Fibroblast of pulmonary artery (primary cell): ENCODE data around the gene CDK5R1.
A peak's percentile ranks its signal among the peaks of the same experiment; 100 is the strongest.

Experiments
- DNase-seq: peaks from one replicate; pipeline ENCODE4 v3.0.0-alpha.2; 2010; ENCODE audit warnings: low read depth
- H3K4me3 ChIP-seq: replicated peaks from 2 replicates; pipeline ENCODE4 v1.5.1; 2011; ENCODE audit warnings: low read depth, mild to moderate bottlenecking, control low read depth, low read length, moderate library complexity
- TF ChIP-seq, protein P1 (sequence below): IDR thresholded peaks from 2 replicates; pipeline ENCODE4 v1.5.1; 2011; ENCODE audit warnings: mild to moderate bottlenecking, control low read depth, low read length, inconsistent platforms; ENCODE audit errors: missing control alignments

CDK5R1 gene

DNA sequence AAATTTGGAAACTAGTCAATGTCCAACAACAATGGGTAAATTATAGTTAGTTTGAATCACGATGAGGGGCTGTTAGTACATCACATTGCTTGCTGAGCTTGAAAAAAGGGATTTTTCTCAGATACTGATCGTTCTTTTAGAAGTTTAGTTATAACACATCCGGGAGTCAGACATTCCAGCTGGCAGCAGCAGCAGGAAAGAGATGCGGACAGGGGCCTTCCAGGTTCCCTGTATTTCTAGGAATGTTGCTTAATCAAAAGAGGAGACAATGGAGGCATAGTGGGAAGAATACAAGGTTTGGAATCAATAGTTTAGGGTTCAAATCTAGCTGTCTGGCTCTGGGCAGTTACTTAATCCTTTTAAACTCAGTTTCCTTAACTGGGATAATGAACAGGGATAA is 27.8 kb downstream of the CDK5R1 start:
- no peak for DNase-seq
- TF ChIP-seq, protein P1, sequence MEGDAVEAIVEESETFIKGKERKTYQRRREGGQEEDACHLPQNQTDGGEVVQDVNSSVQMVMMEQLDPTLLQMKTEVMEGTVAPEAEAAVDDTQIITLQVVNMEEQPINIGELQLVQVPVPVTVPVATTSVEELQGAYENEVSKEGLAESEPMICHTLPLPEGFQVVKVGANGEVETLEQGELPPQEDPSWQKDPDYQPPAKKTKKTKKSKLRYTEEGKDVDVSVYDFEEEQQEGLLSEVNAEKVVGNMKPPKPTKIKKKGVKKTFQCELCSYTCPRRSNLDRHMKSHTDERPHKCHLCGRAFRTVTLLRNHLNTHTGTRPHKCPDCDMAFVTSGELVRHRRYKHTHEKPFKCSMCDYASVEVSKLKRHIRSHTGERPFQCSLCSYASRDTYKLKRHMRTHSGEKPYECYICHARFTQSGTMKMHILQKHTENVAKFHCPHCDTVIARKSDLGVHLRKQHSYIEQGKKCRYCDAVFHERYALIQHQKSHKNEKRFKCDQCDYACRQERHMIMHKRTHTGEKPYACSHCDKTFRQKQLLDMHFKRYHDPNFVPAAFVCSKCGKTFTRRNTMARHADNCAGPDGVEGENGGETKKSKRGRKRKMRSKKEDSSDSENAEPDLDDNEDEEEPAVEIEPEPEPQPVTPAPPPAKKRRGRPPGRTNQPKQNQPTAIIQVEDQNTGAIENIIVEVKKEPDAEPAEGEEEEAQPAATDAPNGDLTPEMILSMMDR, result no peak
- H3K4me3 ChIP-seq, result no peak overlapping the region

- TF ChIP-seq, protein P1, result no peak
Measured at GRCh38 chr17:32515677-32516383, 29.0 kb downstream of the CDK5R1 start.

GRCh38 chr17:32516450-32516849 is 29.7 kb downstream of the CDK5R1 start:
- no peak for DNase-seq
- TF ChIP-seq, protein P1, result no peak
- no peak overlapping the region for H3K4me3 ChIP-seq

More at GRCh38 chr17:32515677-32516383, 29.0 kb downstream of the CDK5R1 start:
- no peak overlapping the region for H3K4me3 ChIP-seq
- DNase-seq, result no peak

DNA sequence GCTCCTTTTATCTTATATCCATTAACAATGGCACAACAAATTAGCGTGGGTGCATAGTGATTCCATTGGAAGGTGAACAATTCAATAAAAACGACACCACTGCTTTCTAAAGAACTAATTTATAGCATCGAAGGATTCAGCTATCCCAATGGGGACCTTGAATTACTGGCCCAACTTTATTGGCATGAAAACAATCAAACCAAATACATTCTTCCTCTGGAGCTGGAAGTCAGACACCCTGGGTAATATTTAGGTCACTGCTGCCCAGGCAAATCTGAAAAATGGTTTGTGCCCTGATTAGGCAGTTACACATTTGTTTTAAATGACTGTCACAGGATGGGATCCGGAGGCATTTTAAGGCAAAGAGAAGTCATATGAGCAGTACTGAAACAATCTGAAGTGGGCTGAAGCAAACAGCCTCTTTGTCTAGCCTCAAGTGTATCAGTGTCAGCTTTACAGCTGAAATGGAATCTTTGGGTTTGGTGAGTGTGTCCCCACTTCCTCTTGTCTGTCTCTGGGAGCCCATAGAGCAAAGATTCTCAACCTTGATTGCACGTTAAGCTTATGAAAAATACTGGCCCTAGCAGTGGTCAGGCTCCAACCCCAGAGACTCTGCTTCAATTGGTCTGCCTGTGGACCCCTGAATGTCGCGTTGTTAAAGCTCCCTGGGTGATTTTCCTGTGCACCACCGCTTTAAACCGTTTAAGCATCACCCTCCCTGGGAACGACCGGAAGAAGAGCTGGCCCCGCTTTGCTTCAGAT is 30.3 kb downstream of the CDK5R1 start:
- no peak overlapping the region for H3K4me3 ChIP-seq
- no peak for DNase-seq
- TF ChIP-seq, protein P1, result no peak

DNA sequence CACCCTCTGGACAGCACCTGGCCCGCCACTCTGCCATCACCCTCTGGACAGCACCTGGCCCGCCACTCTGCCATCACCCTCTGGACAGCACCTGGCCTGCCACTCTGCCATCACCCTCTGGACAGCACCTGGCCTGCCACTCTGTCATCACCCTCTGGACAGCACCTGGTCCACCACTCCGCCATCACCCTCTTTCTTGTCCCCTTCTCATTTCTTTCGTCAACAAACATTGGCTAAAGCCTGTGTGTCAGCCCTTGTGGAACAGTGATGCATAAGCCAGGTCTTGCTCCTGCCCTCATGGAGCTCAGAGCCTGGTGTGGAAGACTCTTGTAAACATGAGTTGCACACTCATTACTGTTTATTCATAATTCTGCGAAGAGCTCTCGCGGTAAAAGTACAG is 31.2 kb downstream of the CDK5R1 start:
- no peak for DNase-seq
- TF ChIP-seq, protein P1, result no peak
- H3K4me3 ChIP-seq, result no peak overlapping the region

GRCh38 chr17:32518646-32519227 is 31.9 kb downstream of the CDK5R1 start:
- TF ChIP-seq, protein P1, result no peak
- DNase-seq, result no peak
- peak overlapping the region; percentile 46 for H3K4me3 ChIP-seq
